Activated CD8-positive, alpha-beta T cell treated with anti-CD3 and anti-CD28 coated beads for 36 hours (primary cell): Measurements from ENCODE around the gene BDNF. TPM values are rescaled to one million over a fixed set of nuclear protein-coding genes. Genes with fewer than 3 reads are reported as not detected.

Experiments
- ATAC-seq: fragments of 200-7000 bp; cut with Tn5 transposase; one replicate; pipeline ENCODE4 v1.10.0; 2021; ENCODE audit warnings: mild to moderate bottlenecking, moderate library complexity
- CTCF ChIA-PET: fragments of 350-600 bp; sonication (Branson Sonifier 250); formaldehyde crosslinking; loops from one replicate; lab custom pipeline; 2021; ENCODE audit warnings: antibody characterized with exemption; lab: Charles Lee
- POLR2A ChIA-PET: fragments of 350-600 bp; sonication (Branson Sonifier 250); formaldehyde crosslinking; loops from one replicate; lab custom pipeline; 2021; ENCODE audit warnings: antibody characterized with exemption; lab: Charles Lee
- DNase-seq: peaks from one replicate; pipeline ENCODE4 v3.0.0-alpha.2; 2020
- H3K27ac Mint-ChIP-seq: one replicate; pipeline ENCODE4 v1.8.0; 2021; ENCODE audit warnings: mild to moderate bottlenecking, mixed read lengths
- H3K27me3 Mint-ChIP-seq: one replicate; pipeline ENCODE4 v1.8.0; 2021; ENCODE audit warnings: mixed read lengths
- H3K36me3 Mint-ChIP-seq: one replicate; pipeline ENCODE4 v1.8.0; 2021; ENCODE audit warnings: low read depth, mixed read lengths
- H3K4me1 Mint-ChIP-seq: one replicate; pipeline ENCODE4 v1.8.0; 2021; ENCODE audit warnings: low read depth, mixed read lengths
- H3K4me3 Mint-ChIP-seq: one replicate; pipeline ENCODE4 v1.8.0; 2021; ENCODE audit warnings: mild to moderate bottlenecking, moderate library complexity, mixed read lengths
- H3K9me3 Mint-ChIP-seq: one replicate; pipeline ENCODE4 v1.8.0; 2021; ENCODE audit warnings: mixed read lengths
- CTCF ChIP-seq: fragments of 200-600 bp; IDR thresholded peaks from one replicate; pipeline ENCODE4 v1.8.0; 2022; ENCODE audit warnings: antibody characterized with exemption, mild to moderate bottlenecking
- intact Hi-C: fragments of 100-400 bp; cut with micrococcal nuclease; formaldehyde crosslinking; loops from one replicate; pipeline ENCODE4 v1.10.0; 2022
- total RNA-seq, 2 experiments: library from RNA; stranded (reverse); gene quantifications; one replicate each; pipeline ENCODE4 v1.2.3, GENCODE V29; 2021

The BDNF gene
- total RNA-seq, 2 experiments from 2014 or later: not detected

- no peak for ATAC-seq
- CTCF ChIA-PET: no interaction called here
- no peak for TF ChIP-seq CTCF
- no peaks in the 10 kb centered on the region for H3K27me3 Mint-ChIP-seq
- POLR2A ChIA-PET: no interaction called here
- no peaks in the 10 kb centered on the region for H3K36me3 Mint-ChIP-seq
- H3K27ac Mint-ChIP-seq: no peak overlapping the region
- no peak for DNase-seq
- H3K9me3 Mint-ChIP-seq: no peaks in the 10 kb centered on the region
- intact Hi-C loops: no loop called here
- H3K4me3 Mint-ChIP-seq: no peak overlapping the region
- no peaks in the 10 kb centered on the region for H3K4me1 Mint-ChIP-seq
Measured at GRCh38 chr11:27618281-27618915, 81.9 kb downstream of the BDNF start.

GRCh38 chr11:27616711-27617110 is 83.5 kb downstream of the BDNF start:
- Mint-ChIP-seq H3K27me3 (no peaks in the 10 kb centered on the region), H3K9me3 (no peaks in the 10 kb centered on the region), H3K4me1 (no peaks in the 10 kb centered on the region), H3K27ac (no peak overlapping the region), H3K4me3 (no peak overlapping the region), H3K36me3 (no peaks in the 10 kb centered on the region)
- no peak for TF ChIP-seq CTCF
- POLR2A ChIA-PET: no interaction called here
- intact Hi-C loops: no loop called here
- CTCF ChIA-PET: no interaction called here
- DNase-seq (no peak), ATAC-seq (no peak)

- DNase-seq (no peak), ATAC-seq (no peak)
- H3K36me3 Mint-ChIP-seq: no peaks in the 10 kb centered on the region
- no peak for TF ChIP-seq CTCF
- intact Hi-C loops: no loop called here
- POLR2A ChIA-PET: no interaction called here
- no peak overlapping the region for H3K4me3 Mint-ChIP-seq
- no peak overlapping the region for H3K27ac Mint-ChIP-seq
- CTCF ChIA-PET: no interaction called here
- H3K4me1 Mint-ChIP-seq: no peaks in the 10 kb centered on the region
- H3K27me3 Mint-ChIP-seq: no peaks in the 10 kb centered on the region
- no peaks in the 10 kb centered on the region for H3K9me3 Mint-ChIP-seq
Measured at GRCh38 chr11:27615833-27616232, 84.4 kb downstream of the BDNF start.

GRCh38 chr11:27614092-27614491 is 86.2 kb downstream of the BDNF start:
- POLR2A ChIA-PET: no interaction called here
- no peaks in the 10 kb centered on the region for H3K36me3 Mint-ChIP-seq
- no peak for DNase-seq
- no peaks in the 10 kb centered on the region for H3K4me1 Mint-ChIP-seq
- H3K4me3 Mint-ChIP-seq: no peak overlapping the region
- CTCF ChIA-PET: no interaction called here
- no peak for TF ChIP-seq CTCF
- intact Hi-C loops: no loop called here
- ATAC-seq: no peak
- no peaks in the 10 kb centered on the region for H3K9me3 Mint-ChIP-seq
- H3K27ac Mint-ChIP-seq: no peak overlapping the region
- no peaks in the 10 kb centered on the region for H3K27me3 Mint-ChIP-seq

- ChIA-PET CTCF (no interaction called here), POLR2A (no interaction called here)
- Mint-ChIP-seq H3K9me3 (no peaks in the 10 kb centered on the region), H3K27me3 (no peaks in the 10 kb centered on the region), H3K36me3 (no peaks in the 10 kb centered on the region), H3K27ac (no peak overlapping the region), H3K4me3 (no peak overlapping the region), H3K4me1 (no peaks in the 10 kb centered on the region)
- TF ChIP-seq CTCF: no peak
- intact Hi-C loops: no loop called here
- ATAC-seq (no peak), DNase-seq (no peak)
Measured at GRCh38 chr11:27612932-27613880, 87.0 kb downstream of the BDNF start.
